HG03565 (cell line): Measurements from ENCODE around the gene GPR143.

Experiments used
- ATAC-seq: cut with Tn5 transposase; IDR thresholded peaks from one replicate; pipeline ENCODE4 v1.9.1; 2021; ENCODE audit warnings: mild to moderate bottlenecking, moderate library complexity; ENCODE audit not compliant: unreplicated experiment

Gene GPR143

GRCh38 chrX:9710332-9710731 lies 55.3 kb downstream of the GPR143 start:
- ATAC-seq, result peak; percentile 52

GRCh38 chrX:9708923-9709553 lies 56.6 kb downstream of the GPR143 start:
- ATAC-seq, result peak; percentile 68

- ATAC-seq, result no peak
Measured at GRCh38 chrX:9708086-9708485, 57.6 kb downstream of the GPR143 start.

GRCh38 chrX:9707306-9708033 lies 58.2 kb downstream of the GPR143 start:
- no peak for ATAC-seq

GRCh38 chrX:9706421-9706820 lies 59.2 kb downstream of the GPR143 start:
- no peak for ATAC-seq

- ATAC-seq, result no peak
Measured at GRCh38 chrX:9704876-9705465, 60.7 kb downstream of the GPR143 start.

- ATAC-seq, result no peak
Measured at GRCh38 chrX:9703406-9703805, 62.2 kb downstream of the GPR143 start.

GRCh38 chrX:9701790-9702189 lies 63.9 kb downstream of the GPR143 start:
- no peak for ATAC-seq

GRCh38 chrX:9700555-9700954 lies 65.1 kb downstream of the GPR143 start:
- no peak for ATAC-seq

GRCh38 chrX:9698576-9698975 lies 67.1 kb downstream of the GPR143 start:
- no peak for ATAC-seq

- ATAC-seq, result no peak
Measured at GRCh38 chrX:9693307-9694001, 72.2 kb downstream of the GPR143 start.

GRCh38 chrX:9690046-9690445 lies 75.6 kb downstream of the GPR143 start:
- no peak for ATAC-seq

- ATAC-seq, result no peak
Measured at GRCh38 chrX:9688833-9689232, 76.8 kb downstream of the GPR143 start.

GRCh38 chrX:9687899-9688298 lies 77.7 kb downstream of the GPR143 start:
- ATAC-seq, result no peak

- ATAC-seq, result no peak
Measured at GRCh38 chrX:9683350-9683749, 82.3 kb downstream of the GPR143 start.

- ATAC-seq, result no peak
Measured at GRCh38 chrX:9682861-9683260, 82.8 kb downstream of the GPR143 start.

- ATAC-seq, result no peak
Measured at GRCh38 chrX:9682456-9682855, 83.2 kb downstream of the GPR143 start.

- no peak for ATAC-seq
Measured at GRCh38 chrX:9681422-9681821, 84.2 kb downstream of the GPR143 start.

GRCh38 chrX:9681011-9681410 lies 84.6 kb downstream of the GPR143 start:
- no peak for ATAC-seq

- ATAC-seq, result no peak
Measured at GRCh38 chrX:9678215-9678965, 87.3 kb downstream of the GPR143 start.
